ENCODE measurements around the gene PRKG2.

Gene PRKG2

GRCh38 chr4:81149976-81150375 is 65.0 kb downstream of the PRKG2 start:
- DNase-seq (ENCODE audit: low spot score), result no peak
- in situ Hi-C loops (cut with MboI; ENCODE audit: low sequenced_read_pairs, unreplicated experiment), result no loop called here
- no peak for TF ChIP-seq CTCF (IDR thresholded peaks at IDR 0.05; ENCODE audit: borderline replicate concordance, control extremely low read depth, extremely low read depth, insufficient read depth, missing control alignments)

DNA sequence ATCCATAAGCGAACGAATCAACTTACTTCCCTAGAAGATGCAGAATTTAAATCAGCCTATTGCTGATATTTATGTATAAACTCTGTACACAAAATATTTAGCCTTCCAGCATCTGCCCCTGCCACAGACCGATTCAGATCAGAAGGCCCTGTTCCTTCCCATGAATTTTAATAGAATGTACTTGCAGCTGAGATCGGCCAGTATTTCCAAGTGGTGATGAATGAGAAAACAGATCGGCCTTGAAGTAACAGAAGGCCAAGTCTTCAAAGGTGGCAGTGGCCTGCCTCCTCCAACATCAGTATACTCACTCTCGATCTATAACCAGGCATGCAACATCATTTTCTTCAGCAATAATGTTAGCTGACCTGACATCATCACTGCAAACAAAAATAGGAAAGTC is 66.4 kb downstream of the PRKG2 start:
- in situ Hi-C loops (cut with MboI; ENCODE audit: low sequenced_read_pairs, unreplicated experiment), result no loop called here
- DNase-seq (ENCODE audit: low spot score), result no peak

GRCh38 chr4:81146466-81146865 is 68.6 kb downstream of the PRKG2 start:
- in situ Hi-C loops (cut with MboI; ENCODE audit: low sequenced_read_pairs, unreplicated experiment), result no loop called here
- no peak for DNase-seq (ENCODE audit: low spot score)
- TF ChIP-seq CTCF (IDR thresholded peaks at IDR 0.05; ENCODE audit: borderline replicate concordance, control extremely low read depth, extremely low read depth, insufficient read depth, missing control alignments), result no peak

More for the DNA sequence above, 66.4 kb downstream of the PRKG2 start:
- no peak for TF ChIP-seq CTCF (IDR thresholded peaks at IDR 0.05; ENCODE audit: borderline replicate concordance, control extremely low read depth, extremely low read depth, insufficient read depth, missing control alignments)

- in situ Hi-C loops (cut with MboI; ENCODE audit: low sequenced_read_pairs, unreplicated experiment), result no loop called here
- no peak for TF ChIP-seq CTCF (IDR thresholded peaks at IDR 0.05; ENCODE audit: borderline replicate concordance, control extremely low read depth, extremely low read depth, insufficient read depth, missing control alignments)
- no peak for DNase-seq (ENCODE audit: low spot score)
Observed at GRCh38 chr4:81143183-81143582, 71.8 kb downstream of the PRKG2 start.

GRCh38 chr4:81142744-81143143 is 72.3 kb downstream of the PRKG2 start:
- in situ Hi-C loops (cut with MboI; ENCODE audit: low sequenced_read_pairs, unreplicated experiment), result no loop called here
- no peak for DNase-seq (ENCODE audit: low spot score)
- TF ChIP-seq CTCF (IDR thresholded peaks at IDR 0.05; ENCODE audit: borderline replicate concordance, control extremely low read depth, extremely low read depth, insufficient read depth, missing control alignments), result no peak

DNA sequence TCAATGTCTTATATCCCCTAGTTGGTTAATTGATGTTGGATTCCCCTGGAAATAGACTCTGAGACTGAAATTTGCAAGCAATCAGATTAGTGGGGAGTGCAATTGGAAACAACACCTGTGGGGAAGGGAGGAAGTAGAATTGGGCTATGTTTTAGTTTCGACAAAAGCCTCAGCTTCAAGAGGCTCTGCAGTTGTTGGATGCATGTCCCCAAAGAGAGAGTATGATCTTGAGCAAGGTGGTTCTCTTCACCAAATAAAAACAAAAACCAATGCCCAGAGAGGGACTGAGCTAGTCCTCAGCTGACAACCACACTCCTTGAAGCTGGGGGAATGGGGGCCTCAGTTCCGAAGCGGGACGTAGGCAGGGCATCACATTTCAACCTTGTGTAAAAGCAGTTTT is 77.1 kb downstream of the PRKG2 start:
- in situ Hi-C loops (cut with MboI; ENCODE audit: low sequenced_read_pairs, unreplicated experiment), result no loop called here
- no peak for DNase-seq (ENCODE audit: low spot score)
- no peak for TF ChIP-seq CTCF (IDR thresholded peaks at IDR 0.05; ENCODE audit: borderline replicate concordance, control extremely low read depth, extremely low read depth, insufficient read depth, missing control alignments)

DNA sequence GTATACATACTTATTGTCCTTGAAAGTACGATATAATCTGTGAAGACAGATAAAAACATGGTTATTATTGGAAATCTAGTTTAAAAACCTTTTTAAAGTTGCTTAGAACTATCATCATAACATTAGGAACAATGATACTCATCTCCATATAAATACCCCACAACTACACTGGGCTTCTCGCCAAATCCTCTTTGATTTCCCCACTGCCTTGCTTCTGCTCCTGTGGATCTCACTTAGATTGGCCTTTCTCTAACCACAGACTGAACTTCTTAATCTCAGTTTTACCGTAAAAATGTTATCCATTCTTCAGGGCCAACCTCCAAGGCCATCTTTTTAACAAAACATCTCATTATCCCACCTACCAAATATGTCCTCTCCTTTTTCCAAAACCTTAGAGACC is 77.6 kb downstream of the PRKG2 start:
- DNase-seq (ENCODE audit: low spot score), result no peak
- no peak for TF ChIP-seq CTCF (IDR thresholded peaks at IDR 0.05; ENCODE audit: borderline replicate concordance, control extremely low read depth, extremely low read depth, insufficient read depth, missing control alignments)
- in situ Hi-C loops (cut with MboI; ENCODE audit: low sequenced_read_pairs, unreplicated experiment), result no loop called here

Measured in GM13976 (cell line).